GM10847 (cell line): ENCODE data around the gene SLX1B.
"Not testable (repeated sequence)": the region's sequence is repeated elsewhere in the genome, so short reads cannot be mapped to it uniquely, and the experiment has no call there.

Experiments
- POLR2A ChIP-seq: IDR thresholded peaks from 2 replicates; pipeline ENCODE4 v1.6.1; 2011; ENCODE audit not compliant: insufficient read length; ENCODE audit errors: extremely low read depth

The SLX1B gene

GRCh38 chr16:29454269-29454668 is at the start of gene SLX1B, which contains the start of gene BOLA2:
SLX1B (plus strand) TSS chr16:29454533.
BOLA2 (minus strand) TSS chr16:29454351; CDS start chr16:29454253, 98 bp downstream.
- not testable (repeated sequence) for TF ChIP-seq POLR2A

- TF ChIP-seq POLR2A = not testable (repeated sequence)
Observed at GRCh38 chr16:29459706-29460646, 5.6 kb downstream of the SLX1B start, which contains the start of gene SULT1A4. SULT1A4 (plus strand) TSS chr16:29459913; CDS start chr16:29461386, 1,473 bp downstream.

GRCh38 chr16:29506308-29506707 is 52.0 kb downstream of the SLX1B start, which contains the start of gene NPIPB12:
NPIPB12 (minus strand) TSS chr16:29506408.
- TF ChIP-seq POLR2A = not testable (repeated sequence)
